PC-9 (cell line): ENCODE results near the gene RHCG. TPM values are rescaled to one million over a fixed set of nuclear protein-coding genes. Genes with fewer than 3 reads are reported as not detected.

ENCODE experiments used
- BruUV-seq: library from RNA; stranded (reverse); fragments of 400-500 nt; replicated peaks from 2 replicates; lab custom pipeline; 2021; lab: Mats Ljungman, UMichigan
- CTCF ChIA-PET: fragments of 300-600 bp; sonication (Branson Sonifier 250); formaldehyde crosslinking; loops from one replicate; lab custom pipeline; 2022; ENCODE audit warnings: antibody characterized with exemption; lab: Charles Lee
- POLR2A ChIA-PET: fragments of 300-600 bp; sonication (Branson Sonifier 250); formaldehyde crosslinking; loops from one replicate; lab custom pipeline; 2022; ENCODE audit warnings: antibody characterized with exemption; ENCODE audit not compliant: unreplicated experiment; lab: Charles Lee
- DNase-seq, 2 experiments: peaks; one replicate each; pipeline versions ENCODE4 v3.0.0 to v3.0.0-alpha.2; 2015 to 2022; ENCODE audit warnings: mixed read lengths in 1 of 2
- H2AFZ ChIP-seq: fragments of 200-600 bp; sonication (generic); 2 replicates; pipeline ENCODE4 v1.8.1; 2017; ENCODE audit warnings: antibody characterized with exemption
- H3F3A ChIP-seq: fragments of 200-600 bp; sonication (generic); 2 replicates; pipeline ENCODE4 v1.8.1; 2017; ENCODE audit warnings: antibody characterized with exemption, mild to moderate bottlenecking, low read depth; ENCODE audit not compliant: insufficient read depth
- H3K27ac ChIP-seq: fragments of 200-600 bp; sonication (generic); 2 replicates; pipeline ENCODE4 v1.6.1; 2016; ENCODE audit warnings: mixed run types
- H3K27me3 ChIP-seq: fragments of 200-600 bp; sonication (generic); 2 replicates; pipeline ENCODE4 v1.6.1; 2016; ENCODE audit warnings: low read depth, mixed run types; ENCODE audit not compliant: insufficient read depth
- H3K36me3 ChIP-seq: fragments of 200-600 bp; sonication (generic); 2 replicates; pipeline ENCODE4 v1.6.1; 2016; ENCODE audit warnings: low read depth, mixed run types
- H3K4me1 ChIP-seq: fragments of 200-600 bp; sonication (generic); replicated peaks from 2 replicates; pipeline ENCODE4 v1.6.1; 2016; ENCODE audit warnings: mixed run types; ENCODE audit not compliant: insufficient read depth
- H3K4me2 ChIP-seq: fragments of 200-600 bp; sonication (generic); 2 replicates; pipeline ENCODE4 v1.6.1; 2017; ENCODE audit warnings: mixed run types
- H3K4me3 ChIP-seq: fragments of 200-600 bp; sonication (generic); 2 replicates; pipeline ENCODE4 v1.6.1; 2016; ENCODE audit warnings: mixed run types
- H3K79me2 ChIP-seq: fragments of 200-600 bp; sonication (generic); 2 replicates; pipeline ENCODE4 v1.6.1; 2017; ENCODE audit warnings: low read depth, mixed run types
- H3K9me2 ChIP-seq: fragments of 200-600 bp; sonication (generic); 2 replicates; pipeline ENCODE4 v1.8.1; 2017; ENCODE audit warnings: mild to moderate bottlenecking; ENCODE audit not compliant: insufficient read depth
- H3K9me3 ChIP-seq: fragments of 200-600 bp; sonication (generic); 2 replicates; pipeline ENCODE4 v1.8.1; 2016; ENCODE audit warnings: low read depth; ENCODE audit not compliant: insufficient read depth
- H4K20me1 ChIP-seq: fragments of 200-600 bp; sonication (generic); 2 replicates; pipeline ENCODE4 v1.8.1; 2017; ENCODE audit not compliant: insufficient read depth
- EZH2 ChIP-seq: fragments of 200-600 bp; sonication (generic); IDR thresholded peaks from 2 replicates; pipeline ENCODE4 v1.8.0; 2017; ENCODE audit warnings: antibody characterized with exemption, low read depth
- intact Hi-C: fragments of 100-400 bp; cut with micrococcal nuclease; formaldehyde crosslinking; loops from one replicate; pipeline ENCODE4 v1.10.0; 2022; ENCODE audit not compliant: unreplicated experiment
- total RNA-seq: library from RNA; stranded (reverse); gene quantifications from 2 replicates; pipeline ENCODE4 v1.2.3, GENCODE V29; 2021
- TF ChIP-seq, protein P1 (sequence below): fragments of 200-600 bp; sonication (generic); conservative IDR thresholded peaks from 2 replicates; pipeline ENCODE4 v1.6.1; 2017; ENCODE audit warnings: mixed run types, antibody characterized with exemption, mild to moderate bottlenecking, moderate library complexity

RHCG gene
- total RNA-seq, 1 experiment from 2014 or later: 0.26 TPM

DNA sequence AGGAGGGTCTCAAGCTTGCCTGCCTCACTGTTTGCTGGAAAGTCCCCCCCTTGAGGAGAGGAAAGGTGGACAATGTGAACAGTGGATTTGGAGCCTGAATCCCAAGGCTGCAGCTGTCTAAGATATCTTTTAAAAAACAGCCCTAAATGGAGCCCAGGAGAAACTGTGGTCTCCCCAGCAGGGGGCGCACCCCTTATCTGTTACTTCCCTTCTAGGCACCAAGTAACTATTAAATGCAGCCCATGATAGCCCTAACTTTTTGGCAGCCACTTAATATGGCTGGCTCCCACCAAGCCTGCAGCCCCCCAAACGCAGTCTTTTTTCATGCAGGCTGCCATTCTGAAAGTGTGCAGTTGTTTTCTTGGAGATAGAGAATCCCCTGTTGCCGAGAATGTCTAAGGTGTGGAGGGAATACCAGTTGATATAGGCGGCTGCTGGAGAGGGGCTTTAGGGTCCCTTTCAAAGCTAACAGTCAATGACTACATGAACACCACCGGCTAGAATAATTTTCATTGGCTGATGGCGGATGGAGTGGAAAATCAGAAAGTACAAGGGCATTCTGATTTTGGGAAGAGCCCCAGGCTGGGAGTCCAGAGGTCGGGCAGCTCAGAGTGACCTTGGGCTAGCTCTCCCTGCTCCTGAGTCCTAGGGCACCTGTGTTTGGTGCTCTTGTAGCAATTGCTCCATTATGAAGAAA, 1.3 kb downstream of the RHCG start:
- Histone ChIP-seq H3K4me2 (no peak overlapping the region), H3K9me3 (no peaks in the 10 kb centered on the region), H4K20me1 (no peaks in the 10 kb centered on the region), H3K27me3 (no peaks in the 10 kb centered on the region), H3K36me3 (no peaks in the 10 kb centered on the region), H3K4me3 (no peak overlapping the region), H3K9me2 (no peaks in the 10 kb centered on the region), H3K27ac (no peak overlapping the region), H3F3A (peaks cover 30% of the 10 kb centered on the region; the same call in 1 of the 2 replicates), H3K4me1 (peaks cover 30% of the 10 kb centered on the region), H2AFZ (no peak overlapping the region), H3K79me2 (no peaks in the 10 kb centered on the region)
- intact Hi-C loops: loop anchor here (1.0 to 5.0 kb wide), 2 partner anchors 61 to 397 kb away; partner anchors contain the start of gene AP3S2
- no TSS peak for BruUV-seq
- CTCF ChIA-PET: interaction anchor here (0.6 kb wide), 2 partner anchors 1100 to 1377 kb away, joined by 3 read pairs; no protein-coding TSS in a partner anchor
- POLR2A ChIA-PET: no interaction called here
- DNase-seq: no peak
- no peak for TF ChIP-seq EZH2
- TF ChIP-seq, protein P1, sequence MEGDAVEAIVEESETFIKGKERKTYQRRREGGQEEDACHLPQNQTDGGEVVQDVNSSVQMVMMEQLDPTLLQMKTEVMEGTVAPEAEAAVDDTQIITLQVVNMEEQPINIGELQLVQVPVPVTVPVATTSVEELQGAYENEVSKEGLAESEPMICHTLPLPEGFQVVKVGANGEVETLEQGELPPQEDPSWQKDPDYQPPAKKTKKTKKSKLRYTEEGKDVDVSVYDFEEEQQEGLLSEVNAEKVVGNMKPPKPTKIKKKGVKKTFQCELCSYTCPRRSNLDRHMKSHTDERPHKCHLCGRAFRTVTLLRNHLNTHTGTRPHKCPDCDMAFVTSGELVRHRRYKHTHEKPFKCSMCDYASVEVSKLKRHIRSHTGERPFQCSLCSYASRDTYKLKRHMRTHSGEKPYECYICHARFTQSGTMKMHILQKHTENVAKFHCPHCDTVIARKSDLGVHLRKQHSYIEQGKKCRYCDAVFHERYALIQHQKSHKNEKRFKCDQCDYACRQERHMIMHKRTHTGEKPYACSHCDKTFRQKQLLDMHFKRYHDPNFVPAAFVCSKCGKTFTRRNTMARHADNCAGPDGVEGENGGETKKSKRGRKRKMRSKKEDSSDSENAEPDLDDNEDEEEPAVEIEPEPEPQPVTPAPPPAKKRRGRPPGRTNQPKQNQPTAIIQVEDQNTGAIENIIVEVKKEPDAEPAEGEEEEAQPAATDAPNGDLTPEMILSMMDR: peak; percentile 67

DNA sequence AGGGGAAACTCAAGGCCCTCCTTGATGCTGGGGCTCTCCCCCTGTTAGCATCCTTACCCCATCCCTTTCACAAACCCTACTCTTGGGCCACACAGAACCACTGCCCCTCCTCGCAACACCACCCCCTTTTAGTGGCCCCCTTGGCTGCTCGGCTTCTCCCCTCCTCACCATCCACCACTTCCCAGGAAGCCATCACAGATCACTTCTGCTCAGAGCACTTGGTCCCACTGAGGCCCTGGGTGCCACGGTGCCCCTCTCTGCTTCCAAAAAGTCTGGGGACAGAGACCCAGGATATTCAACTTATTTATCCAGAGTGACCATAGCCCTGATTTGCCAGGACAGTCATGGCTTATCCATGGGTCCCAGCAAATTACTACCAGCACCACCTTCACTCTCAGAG, 2.4 kb downstream of the RHCG start:
- H2AFZ ChIP-seq: no peak overlapping the region
- no peak overlapping the region for H3K4me3 ChIP-seq
- intact Hi-C loops: no loop called here
- H3K27ac ChIP-seq: no peak overlapping the region
- no TSS peak for BruUV-seq
- TF ChIP-seq, protein P1: no peak
- no peak for TF ChIP-seq EZH2
- peaks cover 19% of the 10 kb centered on the region for H3K4me1 ChIP-seq
- no peaks in the 10 kb centered on the region for H4K20me1 ChIP-seq
- H3K27me3 ChIP-seq: no peaks in the 10 kb centered on the region
- no peak for DNase-seq
- H3K9me3 ChIP-seq: no peaks in the 10 kb centered on the region
- ChIA-PET CTCF (no interaction called here), POLR2A (interaction anchor here (0.6 kb wide), 1 partner anchor 94 kb away, joined by 11 read pairs; no protein-coding TSS in a partner anchor)
- H3K9me2 ChIP-seq: no peaks in the 10 kb centered on the region
- H3F3A ChIP-seq: peaks cover 19% of the 10 kb centered on the region; the same call in 1 of the 2 replicates
- H3K36me3 ChIP-seq: no peaks in the 10 kb centered on the region
- no peak overlapping the region for H3K4me2 ChIP-seq
- H3K79me2 ChIP-seq: no peaks in the 10 kb centered on the region

DNA sequence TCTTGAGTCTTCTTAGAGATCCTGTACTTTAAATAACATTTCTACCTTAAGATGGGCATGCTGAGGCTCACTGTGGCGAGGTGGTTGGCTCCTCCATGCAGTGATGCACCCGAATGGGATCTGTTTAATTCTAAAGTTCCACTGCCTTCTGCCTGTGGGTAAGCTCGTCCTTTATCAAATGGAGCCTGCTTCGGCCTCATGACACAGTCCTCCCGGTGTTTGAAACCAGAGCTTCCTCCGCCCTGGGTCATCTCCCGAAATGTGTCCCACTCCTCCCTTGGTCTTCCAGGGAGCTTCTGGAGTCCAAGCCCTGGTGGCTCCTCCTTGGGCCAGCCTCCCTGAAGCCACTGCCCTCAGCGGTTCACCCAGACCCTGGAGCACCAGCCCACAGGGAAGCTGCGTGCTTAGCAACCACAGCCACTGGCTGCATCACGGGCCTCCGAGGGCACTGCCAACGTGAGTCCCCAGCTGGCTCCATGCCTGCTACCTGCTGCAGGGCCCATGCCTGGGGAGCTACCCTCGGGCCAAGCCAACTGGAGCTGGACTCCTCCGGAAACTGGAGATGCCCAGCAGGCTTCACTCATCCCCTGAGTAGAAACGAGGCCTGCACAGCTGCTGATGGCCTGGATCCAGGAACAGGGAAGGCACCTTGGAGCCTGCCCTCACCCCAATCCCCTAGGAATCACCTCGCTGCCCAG, 3.3 kb downstream of the RHCG start:
- CTCF ChIA-PET: interaction anchor here (0.5 to 0.6 kb wide), 2 partner anchors 82 to 471 kb away, joined by 3 read pairs; no protein-coding TSS in a partner anchor
- H3K9me2 ChIP-seq: no peaks in the 10 kb centered on the region
- no peak overlapping the region for H3K27ac ChIP-seq
- no peaks in the 10 kb centered on the region for H3K79me2 ChIP-seq
- POLR2A ChIA-PET: no interaction called here
- intact Hi-C loops: no loop called here
- H3K9me3 ChIP-seq: no peaks in the 10 kb centered on the region
- no peak overlapping the region for H2AFZ ChIP-seq
- no peaks in the 10 kb centered on the region for H3K27me3 ChIP-seq
- H3K4me2 ChIP-seq: no peak overlapping the region
- no TSS peak for BruUV-seq
- TF ChIP-seq, protein P1: no peak
- TF ChIP-seq EZH2: no peak
- H4K20me1 ChIP-seq: no peaks in the 10 kb centered on the region
- no peak overlapping the region for H3K4me3 ChIP-seq
- peaks cover 14% of the 10 kb centered on the region; the same call in 1 of the 2 replicates for H3F3A ChIP-seq
- DNase-seq: no peak
- H3K36me3 ChIP-seq: no peaks in the 10 kb centered on the region
- H3K4me1 ChIP-seq: peaks cover 13% of the 10 kb centered on the region
